Choroid plexus epithelial cell (primary cell): ENCODE results near the gene ZNF205.

Source experiments
- DNase-seq: peaks from one replicate; pipeline ENCODE4 v3.0.0-alpha.2; 2010; ENCODE audit warnings: low read depth
- H3K4me3 ChIP-seq: 2 replicates; pipeline ENCODE4 v1.5.1; 2011; ENCODE audit warnings: low read depth, mild to moderate bottlenecking, control low read depth, low read length, moderate library complexity
- CTCF ChIP-seq: conservative IDR thresholded peaks from 2 replicates; pipeline ENCODE4 v1.5.1; 2011; ENCODE audit warnings: low read depth, mild to moderate bottlenecking, control low read depth, inconsistent platforms, low read length, moderate library complexity

The ZNF205 gene

GRCh38 chr16:3094289-3095027, 17.9 kb upstream of the ZNF205 start:
- peak; percentile 68 for TF ChIP-seq CTCF
- no peak overlapping the region for H3K4me3 ChIP-seq
- DNase-seq = peak; percentile 61

- H3K4me3 ChIP-seq = no peak overlapping the region
- peak; percentile 50 for TF ChIP-seq CTCF
- no peak for DNase-seq
Observed at GRCh38 chr16:3095869-3096268, 16.5 kb upstream of the ZNF205 start.

- no peak for TF ChIP-seq CTCF
- no peak overlapping the region for H3K4me3 ChIP-seq
- no peak for DNase-seq
Observed at GRCh38 chr16:3096362-3096761, 16.0 kb upstream of the ZNF205 start.

GRCh38 chr16:3097266-3097665, 15.1 kb upstream of the ZNF205 start:
- no peak for DNase-seq
- no peak overlapping the region for H3K4me3 ChIP-seq
- no peak for TF ChIP-seq CTCF

GRCh38 chr16:3098459-3099394, 13.7 kb upstream of the ZNF205 start, which contains the start of gene ZSCAN10:
Gene ZSCAN10 (minus strand): TSS chr16:3099294. CDS start chr16:3092937, 6,357 bp downstream.
- TF ChIP-seq CTCF = no peak
- no peak for DNase-seq
- H3K4me3 ChIP-seq = no peak within 1 kb of the TSS

- no peak for TF ChIP-seq CTCF
- no peak overlapping the region for H3K4me3 ChIP-seq
- DNase-seq = no peak
Observed at GRCh38 chr16:3099395-3099731, 13.0 kb upstream of the ZNF205 start.
